GM19455 (cell line): ENCODE data around the gene EVA1B.

Experiments
- ATAC-seq: cut with Tn5 transposase; IDR thresholded peaks from one replicate; pipeline ENCODE4 v1.9.1; 2021; ENCODE audit not compliant: unreplicated experiment

Gene EVA1B

DNA sequence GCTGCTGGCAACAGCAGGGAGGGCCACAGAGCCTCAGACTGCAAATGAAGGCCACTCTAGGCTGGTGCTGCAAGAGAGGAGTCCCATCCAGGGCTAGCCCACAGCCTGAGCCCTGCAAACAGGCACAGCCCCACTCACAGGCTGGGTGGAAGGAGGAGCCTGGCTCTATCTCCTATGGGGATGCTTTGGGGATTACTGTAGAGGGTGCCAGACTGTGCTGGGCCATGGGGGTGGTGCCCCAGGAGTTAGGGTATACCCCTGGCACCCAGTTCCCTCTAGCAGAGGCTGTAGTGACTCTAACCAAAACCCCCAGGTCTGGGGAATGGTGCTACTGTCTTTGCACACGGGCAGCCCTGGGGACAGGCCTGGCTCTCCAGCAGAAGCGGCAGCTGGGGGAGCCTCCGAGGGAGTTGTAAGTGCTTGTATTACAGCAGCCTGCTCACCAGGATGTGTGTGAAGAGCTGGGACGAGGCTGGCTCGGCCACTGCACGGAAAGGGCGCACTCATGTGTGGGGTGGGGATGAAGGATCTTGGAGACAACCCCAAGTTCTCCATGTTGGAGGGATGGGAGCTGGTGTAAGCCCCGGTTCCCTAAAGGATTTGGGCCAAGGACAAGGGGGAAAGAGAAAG is 23.4 kb upstream of the EVA1B start:
- no peak for ATAC-seq

DNA sequence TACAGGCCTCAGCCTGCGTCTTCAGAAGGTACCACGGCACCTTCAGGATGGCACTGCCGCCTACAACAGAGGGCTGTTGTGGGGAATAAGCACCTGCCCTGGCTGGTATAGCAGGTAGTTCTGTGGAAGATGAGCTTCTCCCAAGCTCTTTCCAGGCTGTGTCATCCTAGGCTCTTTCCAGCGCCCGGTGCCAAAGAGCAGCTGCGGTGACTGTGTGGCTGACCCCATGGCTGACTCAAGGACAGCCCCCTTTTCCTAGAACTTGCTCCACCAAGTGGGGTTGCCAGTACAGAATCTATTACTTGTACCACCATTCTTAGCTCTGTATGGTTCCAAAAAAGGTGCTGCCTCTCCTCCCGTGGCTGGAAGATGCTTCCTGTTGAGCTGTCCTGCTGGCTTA is 21.9 kb upstream of the EVA1B start:
- ATAC-seq, result no peak

DNA sequence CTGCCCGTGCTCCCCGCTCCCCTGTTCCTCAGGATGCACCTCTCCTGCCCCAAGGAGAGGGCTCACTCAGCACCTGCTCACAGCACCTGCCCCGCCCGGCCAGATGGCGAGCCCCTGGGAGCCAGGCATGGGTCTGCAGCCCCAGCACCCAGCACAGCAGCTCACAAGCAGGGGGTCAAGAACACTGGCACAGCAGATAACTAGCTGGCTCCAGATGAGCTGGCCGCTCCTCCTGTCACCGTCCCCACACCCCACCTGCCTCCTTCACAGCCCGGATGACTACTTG is 20.9 kb upstream of the EVA1B start:
- ATAC-seq, result no peak

DNA sequence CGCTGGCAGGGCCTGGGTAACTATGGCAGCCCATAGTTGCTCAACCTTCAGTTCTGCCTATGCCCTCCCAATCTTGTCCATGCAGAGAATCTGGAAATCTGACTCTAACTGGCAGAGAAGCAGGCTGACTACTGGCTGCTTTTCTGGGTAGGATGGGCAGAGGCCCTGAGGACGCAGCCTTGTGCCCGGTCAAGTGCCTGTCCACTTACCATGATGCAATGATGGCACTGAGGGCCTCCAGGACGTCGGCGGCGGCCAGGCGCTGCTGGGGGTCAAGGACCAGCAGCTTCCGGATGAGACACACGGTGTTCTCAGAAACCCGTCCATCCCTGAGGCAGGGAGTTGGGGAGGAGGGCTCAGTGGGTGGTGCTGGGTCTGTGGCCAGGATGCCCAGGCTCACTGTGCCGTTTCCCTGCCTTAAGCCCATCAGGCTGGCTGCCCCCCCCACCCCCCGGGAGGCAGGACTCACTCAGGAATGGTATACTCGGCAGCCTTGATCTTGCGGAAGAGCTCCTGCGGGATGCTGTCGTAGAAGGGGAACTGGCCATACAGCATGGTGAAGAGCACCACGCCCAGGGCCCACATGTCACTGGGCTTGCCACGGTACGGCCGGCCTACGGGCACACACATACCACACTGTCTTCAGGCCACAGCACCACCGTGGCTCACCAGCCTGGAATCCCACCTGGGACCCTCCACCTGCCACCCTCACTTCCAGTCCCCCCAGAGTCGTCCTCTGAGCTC is 20.4 kb upstream of the EVA1B start:
- ATAC-seq, result no peak

DNA sequence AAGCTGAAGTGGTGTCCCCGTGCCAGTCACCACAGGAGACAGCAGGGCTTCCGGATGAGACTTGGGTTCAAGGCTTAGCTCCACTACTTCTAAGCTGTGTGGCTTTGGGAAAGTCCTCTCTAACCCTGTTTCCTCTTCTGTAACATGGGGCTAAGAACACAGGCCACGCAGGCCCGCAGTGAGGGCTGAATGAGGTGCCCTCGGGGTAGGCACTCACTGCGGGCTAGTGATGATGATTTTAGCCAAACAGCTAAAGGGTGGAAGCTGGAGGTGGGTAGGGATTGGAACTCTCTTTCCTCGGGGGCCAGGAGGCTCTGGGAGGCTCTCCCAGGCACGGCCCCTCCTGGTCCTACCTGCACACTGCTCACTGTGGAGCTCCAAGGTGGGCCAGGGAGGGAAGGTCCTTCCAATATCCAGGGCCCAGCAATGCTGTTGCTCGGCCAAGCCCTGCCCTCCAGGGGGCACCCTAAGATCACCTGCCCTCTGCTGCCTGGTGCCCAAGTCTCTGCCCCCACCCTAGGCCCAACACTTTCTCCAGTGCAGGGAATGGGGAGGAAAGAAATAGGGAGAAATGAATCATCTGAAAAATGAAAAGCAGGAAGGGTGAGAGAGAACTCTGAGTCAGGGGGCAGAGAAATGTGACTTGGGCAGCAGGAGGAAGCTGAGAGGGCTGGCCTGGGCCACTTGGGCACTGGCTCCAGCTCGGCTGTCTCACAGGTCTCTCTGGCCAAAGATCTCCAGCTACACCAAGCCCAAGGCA is 19.2 kb upstream of the EVA1B start:
- ATAC-seq, result no peak

DNA sequence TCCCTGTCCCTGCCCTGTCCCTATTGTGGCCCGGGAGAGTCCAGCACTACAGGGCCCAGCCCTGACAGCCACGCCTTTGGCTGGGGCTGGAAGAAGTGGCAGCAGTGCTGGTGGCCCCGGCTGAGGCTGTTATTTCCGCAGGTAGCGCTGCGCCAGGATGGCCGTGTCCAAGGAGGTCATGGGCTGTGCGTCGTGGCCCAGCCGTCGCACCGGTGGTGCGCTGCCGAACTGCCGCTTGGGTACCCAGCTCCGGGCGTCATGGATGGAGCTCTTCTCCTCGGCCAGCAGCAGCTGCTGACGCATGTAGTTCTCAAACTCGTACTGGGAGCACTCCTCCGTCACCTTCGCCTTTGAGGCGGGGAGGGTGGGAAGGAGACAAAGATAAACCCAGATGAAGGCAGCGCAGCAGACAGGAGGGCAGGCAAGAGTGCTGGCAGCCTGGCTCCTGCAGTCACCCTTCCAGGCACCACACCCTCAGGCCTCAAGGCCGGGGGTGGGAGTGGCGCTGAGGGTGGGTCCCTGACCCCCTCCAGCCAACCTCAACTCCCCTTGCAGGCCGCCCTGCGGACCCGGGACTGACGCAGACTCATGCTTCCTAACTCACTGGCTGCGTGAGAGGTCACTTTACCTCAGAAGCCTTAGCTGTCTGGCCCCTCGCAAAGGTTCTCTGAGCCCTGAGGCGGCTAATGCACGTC is 18.3 kb upstream of the EVA1B start:
- no peak for ATAC-seq

DNA sequence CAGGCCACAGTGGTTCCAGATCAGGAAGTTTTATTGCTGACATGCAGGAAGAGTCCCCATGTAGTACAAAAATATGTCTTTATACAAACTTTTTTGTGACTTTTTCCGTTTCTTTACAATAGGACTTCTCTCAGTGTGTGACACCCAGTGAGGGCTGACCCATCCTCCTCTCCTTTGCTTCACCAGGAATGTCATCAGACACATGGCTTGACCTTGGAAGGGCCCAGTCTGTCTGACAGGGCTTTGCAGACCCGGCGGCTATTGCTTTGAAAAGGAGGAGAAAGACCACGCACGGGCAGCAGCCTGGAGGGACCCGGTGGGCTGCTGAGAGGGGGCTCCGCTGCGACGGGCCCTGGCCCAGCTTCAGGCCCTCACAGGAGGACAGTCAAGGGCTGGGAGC is 16.2 kb upstream of the EVA1B start:
- ATAC-seq, result no peak

DNA sequence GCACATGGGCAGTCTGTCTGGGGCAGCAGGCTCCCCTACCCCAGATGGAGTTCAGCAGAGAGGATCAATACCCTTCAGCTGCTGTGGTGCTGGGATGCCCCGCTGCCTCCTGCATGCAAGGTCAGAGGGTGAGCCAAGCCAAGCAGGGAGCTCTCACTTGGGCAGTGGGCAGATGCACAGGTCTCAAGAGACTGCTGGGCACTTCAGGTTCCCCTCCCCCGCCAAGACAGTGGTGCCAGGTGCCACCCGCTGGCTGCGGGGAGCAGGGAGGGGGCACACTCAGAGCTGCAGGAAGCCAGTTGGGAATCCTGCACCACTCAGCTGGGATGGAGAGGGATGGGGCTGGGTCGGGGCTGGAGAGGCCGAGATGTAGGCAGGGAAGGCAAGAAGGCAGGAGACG is 15.8 kb upstream of the EVA1B start:
- no peak for ATAC-seq

DNA sequence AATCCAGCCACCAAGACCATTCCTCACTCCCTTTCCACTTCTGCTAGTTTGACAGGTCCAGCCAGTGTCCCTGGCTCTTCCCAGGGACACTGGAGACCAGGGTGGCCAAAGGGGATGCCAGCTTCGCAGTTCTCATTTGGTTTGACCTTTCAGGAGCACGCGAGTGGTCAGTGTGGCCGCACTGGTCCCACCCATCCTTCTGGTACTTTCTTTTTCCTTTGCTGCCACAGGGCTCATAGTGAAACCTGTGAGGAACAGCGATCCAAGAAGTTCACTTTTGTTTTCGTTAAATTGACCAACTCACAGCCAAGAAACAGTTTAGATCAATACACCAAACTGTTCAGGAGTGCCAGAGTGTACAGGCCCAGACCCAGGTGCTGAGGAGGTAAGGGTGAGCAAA is 14.4 kb upstream of the EVA1B start:
- no peak for ATAC-seq

DNA sequence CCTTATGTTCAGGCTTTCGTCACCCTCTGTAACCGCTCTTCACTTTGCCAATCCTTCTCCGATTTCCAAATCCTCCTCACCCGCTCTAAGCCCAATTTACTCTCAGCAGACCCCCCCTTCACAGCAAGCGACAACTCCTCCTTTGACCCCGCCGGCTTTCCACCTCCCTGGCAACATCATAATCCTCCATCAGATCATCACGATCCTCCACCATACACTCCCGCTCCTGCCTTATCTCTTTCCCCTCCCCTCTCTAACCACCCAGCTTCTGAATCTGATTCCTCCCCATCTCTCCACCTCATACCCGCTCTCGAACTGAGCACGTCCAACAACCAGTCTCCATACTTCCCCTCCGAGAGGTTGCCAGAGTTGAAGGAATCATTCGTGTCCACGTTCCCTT is 7.5 kb upstream of the EVA1B start:
- ATAC-seq, result no peak

DNA sequence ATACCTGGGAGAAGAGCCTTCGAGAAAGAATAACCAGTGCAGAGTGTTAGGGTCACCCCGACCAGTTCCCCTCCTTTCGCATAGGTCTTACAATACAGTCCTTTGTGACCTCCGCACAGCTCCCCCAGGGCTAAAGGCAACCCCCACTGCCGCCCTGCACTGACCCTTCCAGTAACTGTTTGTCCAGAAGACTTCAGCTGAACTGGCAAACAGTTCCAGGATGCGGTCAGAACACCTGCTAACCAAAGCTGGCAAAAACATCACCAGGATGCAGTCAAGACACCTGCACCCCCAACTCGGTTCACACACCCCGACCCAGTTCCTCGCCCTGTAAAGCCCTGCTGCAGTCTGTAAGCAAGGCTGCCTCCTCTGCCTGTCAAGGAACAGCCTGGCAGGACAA is 6.4 kb upstream of the EVA1B start:
- no peak for ATAC-seq

DNA sequence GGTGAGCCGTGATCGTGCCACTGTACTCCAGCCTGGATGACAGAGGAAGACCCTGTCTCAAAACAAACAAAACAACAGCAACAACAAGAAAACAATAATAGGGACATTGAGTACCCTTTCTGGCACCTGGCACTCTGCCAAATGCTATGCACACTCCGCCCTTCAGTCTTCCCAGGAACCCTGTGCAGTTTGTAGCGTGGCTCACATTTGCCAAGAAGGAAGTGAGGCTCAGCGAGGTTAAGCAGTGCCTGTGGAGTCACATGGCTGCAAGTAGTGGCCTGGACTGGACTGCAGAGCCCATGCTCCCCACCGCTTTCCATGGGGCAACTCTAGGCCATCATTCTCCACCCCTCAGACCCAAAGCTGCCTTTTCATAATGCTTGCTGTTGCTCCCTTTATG is 5.3 kb upstream of the EVA1B start:
- ATAC-seq, result no peak

DNA sequence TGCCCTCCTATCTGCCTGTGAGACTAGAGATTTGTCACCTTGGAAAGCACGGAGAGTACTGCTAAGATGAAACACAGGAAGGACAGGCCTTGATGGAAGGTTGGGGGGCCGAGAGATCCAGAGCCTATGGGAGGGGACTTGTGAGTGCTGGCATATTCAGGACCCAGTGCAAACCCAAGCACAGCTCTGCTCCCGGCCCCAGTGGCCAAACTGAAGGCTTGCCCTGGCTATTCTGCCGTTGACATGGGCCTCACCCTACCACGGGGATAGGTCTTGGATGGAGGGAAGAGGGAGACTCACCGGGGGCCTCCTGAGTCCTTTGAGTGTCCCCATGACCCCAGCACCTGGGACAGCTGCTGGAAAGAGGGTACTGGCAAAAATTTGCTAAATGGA is 4.6 kb upstream of the EVA1B start:
- no peak for ATAC-seq

DNA sequence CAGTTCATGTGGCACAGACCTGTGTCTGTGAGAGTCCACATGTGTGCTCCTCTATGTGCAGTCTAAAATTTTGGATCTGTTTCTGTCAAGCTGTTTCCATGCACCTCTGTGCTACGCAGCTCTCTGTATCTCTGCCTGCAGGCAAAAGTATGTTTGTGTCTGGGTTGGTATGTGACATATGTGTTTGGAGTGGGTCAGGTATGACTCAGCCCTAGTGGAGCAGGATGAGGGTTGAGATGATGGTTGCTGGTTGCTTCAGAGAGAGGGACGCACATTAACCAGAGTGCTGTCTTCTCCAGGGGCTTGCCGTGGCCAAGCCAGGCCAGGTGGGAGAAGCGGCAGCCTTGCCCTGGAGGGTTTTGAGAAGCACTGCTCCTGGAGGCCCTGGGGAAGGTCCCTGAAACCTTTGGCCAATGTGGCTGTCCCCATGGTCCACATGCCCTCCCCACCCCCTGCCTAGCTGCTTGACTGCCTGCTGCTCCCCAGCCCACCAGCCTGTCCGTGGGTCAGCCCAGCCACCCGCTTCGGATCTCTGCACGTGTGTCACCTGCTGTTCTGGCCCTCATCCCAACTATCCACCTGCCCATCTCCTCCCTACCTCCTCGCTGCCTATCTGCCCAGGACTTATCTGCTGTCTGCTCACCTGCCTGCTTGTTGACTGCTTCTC is 4.1 kb upstream of the EVA1B start:
- ATAC-seq, result no peak

DNA sequence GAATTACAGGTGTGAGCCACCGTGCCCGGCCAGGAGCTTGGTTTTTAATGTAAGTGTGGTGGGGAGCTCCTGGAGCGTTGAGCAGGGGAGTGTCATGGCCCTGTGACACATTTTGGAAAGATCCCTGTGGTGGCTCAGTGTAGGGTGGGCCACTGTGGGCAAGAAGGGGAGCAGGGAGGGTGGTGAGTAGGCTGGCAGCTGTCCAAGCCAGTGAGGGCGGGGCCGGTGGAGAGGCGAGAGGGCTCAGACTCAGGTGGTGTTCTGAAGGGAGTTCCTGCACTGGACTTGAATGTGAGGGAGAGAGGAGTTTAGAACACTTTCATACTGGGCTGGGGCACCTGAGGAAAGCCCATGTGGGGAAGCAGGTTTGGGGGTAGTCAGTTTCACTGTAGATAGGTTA is 3.1 kb upstream of the EVA1B start:
- ATAC-seq, result no peak

DNA sequence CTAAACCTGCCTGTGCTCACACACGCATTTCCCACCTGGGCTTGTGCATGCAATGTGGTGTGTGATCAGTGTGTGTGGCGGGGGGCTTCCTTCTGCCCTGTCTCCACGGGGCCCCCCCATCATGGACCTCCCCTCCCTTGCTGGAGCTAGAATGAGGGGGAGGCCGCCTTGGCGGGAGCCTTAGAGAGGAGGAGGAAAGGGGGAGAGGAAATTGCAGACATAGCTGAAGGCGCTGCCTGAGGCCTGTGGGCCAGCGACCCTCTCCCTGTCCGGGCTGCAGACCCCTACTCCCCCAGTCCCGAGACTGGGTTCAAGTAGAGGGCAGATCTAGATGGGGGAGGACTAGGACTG is 883 bp upstream of the EVA1B start:
- ATAC-seq, result no peak

DNA sequence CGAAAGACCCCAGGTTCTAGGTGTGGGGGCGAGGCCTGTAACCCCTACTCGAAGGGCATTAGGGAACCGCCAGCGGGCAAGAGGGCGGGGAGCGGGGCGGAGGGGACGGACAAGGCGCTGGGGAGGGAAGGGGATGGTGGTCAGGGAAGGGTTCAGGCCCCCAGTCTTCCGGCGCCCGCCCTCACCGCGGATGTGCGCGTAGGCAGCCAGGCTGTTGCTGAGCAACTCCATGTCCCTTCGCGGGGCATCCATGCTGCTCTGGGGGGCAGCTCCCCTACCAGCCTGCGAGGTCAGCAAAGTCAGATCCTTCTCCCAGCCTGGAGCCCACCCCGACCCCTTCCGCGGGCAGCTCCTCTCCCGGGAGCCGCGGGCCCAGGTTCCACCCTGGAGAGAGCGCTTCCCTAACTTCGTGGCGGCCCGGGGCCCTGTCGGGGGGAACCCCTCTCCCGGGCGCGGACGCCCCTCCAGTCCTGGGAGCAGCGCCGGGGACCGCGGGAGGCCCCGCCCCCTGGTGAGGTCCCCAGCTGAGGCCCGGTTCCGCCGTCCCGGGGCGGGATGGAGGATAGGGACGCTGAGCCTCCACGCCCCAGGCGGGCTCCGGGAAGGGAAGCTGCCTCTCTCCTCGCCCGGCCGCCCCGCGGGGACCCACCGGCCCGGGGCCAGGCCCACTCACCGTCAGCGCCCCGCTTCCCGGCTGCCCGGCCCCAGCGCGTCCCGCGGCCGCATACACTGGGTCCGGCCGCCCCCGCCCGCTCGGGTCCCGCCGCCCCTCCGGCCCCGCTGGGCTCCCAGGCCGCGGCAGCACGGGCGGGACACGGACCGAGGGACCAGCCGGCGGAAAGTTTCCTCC is 434 bp downstream of the EVA1B start:
- ATAC-seq, result no peak

DNA sequence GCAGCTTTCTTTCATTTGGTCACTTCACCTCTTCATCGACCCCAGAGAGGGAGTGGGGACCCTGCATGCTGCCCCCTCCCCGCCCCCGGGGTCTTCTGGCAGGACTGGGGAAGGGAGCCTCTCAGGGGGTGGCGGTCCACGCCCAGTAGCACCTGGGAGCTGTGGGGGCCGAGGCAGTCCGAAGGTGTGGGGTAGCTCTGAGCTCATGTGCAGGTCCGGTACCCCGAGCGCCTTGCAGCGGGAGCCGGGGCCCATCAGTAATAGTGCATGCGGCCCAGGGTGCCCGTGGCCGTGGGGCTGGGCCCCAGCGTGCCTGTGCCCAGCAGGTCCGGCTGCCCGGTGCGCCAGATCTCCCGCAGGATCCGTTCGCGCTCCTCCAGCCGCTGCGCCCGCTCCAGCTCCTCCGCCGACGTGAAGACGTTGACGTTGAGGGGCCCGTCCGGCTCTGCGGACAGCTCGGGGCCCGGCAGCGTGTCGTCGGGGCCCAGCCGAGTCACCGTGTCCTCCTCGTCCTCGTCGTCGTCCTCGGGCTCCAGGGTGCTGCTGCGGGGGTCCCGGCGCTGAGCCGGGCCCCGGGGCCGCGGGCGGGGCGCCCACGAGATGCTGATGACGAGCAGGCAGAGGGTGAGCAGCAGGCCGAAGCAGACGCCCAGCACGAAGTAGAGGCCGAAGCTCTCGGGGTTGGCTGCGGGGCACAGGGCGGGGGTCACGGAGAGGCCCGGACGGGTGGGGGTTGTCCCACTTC is 1.2 kb downstream of the EVA1B start:
- no peak for ATAC-seq

DNA sequence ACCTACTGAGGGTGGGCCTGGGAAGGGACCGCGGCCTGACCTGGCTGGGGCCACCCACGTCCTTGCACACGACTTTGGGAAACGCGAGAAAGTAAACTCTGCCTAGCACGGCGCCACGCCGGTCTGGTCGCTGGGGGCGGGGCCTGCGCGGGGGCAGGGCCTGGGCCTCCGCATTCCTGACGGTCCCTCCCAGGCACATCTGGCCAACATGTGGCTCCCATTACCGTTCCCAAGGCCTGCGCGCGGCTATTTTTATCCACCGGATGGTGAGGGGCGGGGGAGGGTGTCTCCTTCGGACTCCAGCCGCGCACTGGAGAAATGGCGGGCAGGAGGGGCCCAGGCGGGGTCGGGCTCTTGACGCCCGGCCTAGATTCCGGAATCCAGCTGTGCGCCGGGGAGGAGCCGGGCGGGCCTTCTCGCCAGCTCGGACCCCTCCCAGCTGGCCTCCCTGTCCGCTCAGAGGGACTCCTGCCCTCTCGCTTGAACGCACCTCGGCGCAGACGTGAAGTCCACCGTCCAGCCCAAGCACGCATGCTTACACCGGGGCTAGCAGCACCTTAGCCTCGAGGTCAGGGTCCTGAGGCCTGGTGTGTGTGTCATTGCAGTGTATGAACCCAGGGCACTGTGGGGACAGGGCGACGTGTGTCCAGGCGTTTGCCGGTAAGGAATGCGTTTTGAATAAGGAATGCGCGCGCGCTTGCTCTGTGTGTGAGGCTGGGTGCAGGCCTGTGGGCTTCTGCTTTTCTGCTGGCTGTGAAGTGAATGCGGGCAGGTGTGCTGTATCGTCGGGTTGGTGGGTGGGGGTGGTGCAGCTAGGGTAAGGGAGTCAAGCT is 2.1 kb downstream of the EVA1B start:
- ATAC-seq, result no peak
